M059J (cell line): ENCODE data around the gene KAZN. TPM values are rescaled to one million over a fixed set of nuclear protein-coding genes. Genes with fewer than 3 reads are reported as not detected.
A peak's percentile ranks its signal among the peaks of the same experiment; 100 is the strongest.

Experiments
- DNase-seq: peaks from one replicate; pipeline ENCODE4 v3.0.0-alpha.2; 2012; ENCODE audit warnings: low read depth
- total RNA-seq: library from RNA; depleted of rRNA; stranded (reverse); fragments of >200 nt; shearing (Covaris generic); gene quantifications from 2 replicates; pipeline ENCODE4 v1.2.3, GENCODE V29; 2014

Gene KAZN
- total RNA-seq, 1 experiment from 2014 or later: 6.4 TPM

- no peak for DNase-seq
Observed at GRCh38 chr1:15110128-15110866, 511.8 kb downstream of the KAZN start.

GRCh38 chr1:15110867-15111230, 512.4 kb downstream of the KAZN start:
- DNase-seq: no peak

- no peak for DNase-seq
Observed at GRCh38 chr1:15113146-15113545, 514.7 kb downstream of the KAZN start.

- no peak for DNase-seq
Observed at GRCh38 chr1:15114884-15115283, 516.4 kb downstream of the KAZN start.

GRCh38 chr1:15115542-15116330, 517.3 kb downstream of the KAZN start:
- no peak for DNase-seq

GRCh38 chr1:15116966-15117365, 518.5 kb downstream of the KAZN start:
- no peak for DNase-seq

- DNase-seq: no peak
Observed at GRCh38 chr1:15117671-15118325, 519.3 kb downstream of the KAZN start.

GRCh38 chr1:15118579-15118978, 520.1 kb downstream of the KAZN start:
- DNase-seq: no peak

- no peak for DNase-seq
Observed at GRCh38 chr1:15120251-15120945, 521.9 kb downstream of the KAZN start.

GRCh38 chr1:15122331-15122730, 523.8 kb downstream of the KAZN start:
- DNase-seq: no peak

GRCh38 chr1:15123270-15123669, 524.8 kb downstream of the KAZN start:
- no peak for DNase-seq

GRCh38 chr1:15123925-15124324, 525.4 kb downstream of the KAZN start:
- no peak for DNase-seq

- DNase-seq: no peak
Observed at GRCh38 chr1:15124362-15125100, 526.0 kb downstream of the KAZN start.

- no peak for DNase-seq
Observed at GRCh38 chr1:15125101-15125745, 526.7 kb downstream of the KAZN start.

- DNase-seq: no peak
Observed at GRCh38 chr1:15128077-15128476, 529.6 kb downstream of the KAZN start.

- DNase-seq: peak; percentile 66
Observed at GRCh38 chr1:15128520-15129313, 530.2 kb downstream of the KAZN start.

GRCh38 chr1:15129944-15130343, 531.5 kb downstream of the KAZN start:
- DNase-seq: no peak

GRCh38 chr1:15130607-15131006, 532.1 kb downstream of the KAZN start:
- DNase-seq: no peak

GRCh38 chr1:15132965-15133364, 534.5 kb downstream of the KAZN start:
- no peak for DNase-seq

GRCh38 chr1:15134285-15134684, 535.8 kb downstream of the KAZN start:
- DNase-seq: no peak
